ENCODE results near the gene HSBP1L1.

HSBP1L1 gene

DNA sequence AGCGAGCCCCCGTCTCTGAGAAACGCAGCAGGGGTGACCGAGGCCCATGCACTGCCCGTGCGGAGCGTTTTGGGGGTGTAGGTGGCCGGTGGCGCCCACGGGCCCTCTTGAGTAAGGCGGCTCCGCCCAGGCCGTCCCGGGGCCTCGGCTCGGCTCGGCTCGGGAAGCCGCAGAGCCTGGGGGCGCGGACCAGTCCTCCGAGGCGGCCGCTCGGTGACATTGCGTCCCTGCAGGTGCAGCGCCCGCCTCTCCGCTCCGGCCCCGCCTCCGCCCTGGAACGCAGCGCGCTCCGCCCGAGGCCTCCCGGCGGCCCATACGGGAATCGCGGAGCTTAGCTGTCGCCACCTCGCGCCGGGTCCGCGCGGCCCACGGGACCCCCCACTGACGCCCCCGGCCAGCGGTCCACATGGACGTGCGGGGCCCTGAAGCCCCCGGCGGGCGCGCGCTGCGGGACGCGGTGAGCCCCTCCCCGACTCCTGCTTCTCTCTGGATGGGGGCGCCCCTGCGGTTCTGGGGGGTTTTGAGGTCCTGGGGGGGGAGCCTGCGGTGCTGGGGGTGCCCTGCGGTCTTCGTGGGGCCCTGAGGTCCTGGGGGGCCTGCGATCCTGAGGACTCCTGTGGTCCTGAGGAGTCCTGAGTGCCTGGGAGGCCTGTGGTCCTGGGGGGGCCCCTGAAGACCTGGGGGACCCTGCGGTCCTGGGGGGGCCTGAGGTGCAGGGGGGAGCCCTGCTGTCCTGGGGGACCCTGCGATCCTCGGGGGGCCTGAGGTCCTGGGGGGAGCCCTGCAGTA is at the start of gene HSBP1L1:
Gene HSBP1L1 (plus strand): TSS at position 314 of the 789 bp plus-strand sequence. CDS start 93 bp downstream, at position 407.
- DNase-seq (ENCODE audit: low read depth in 2 of 2): peak in 1 of 2 donors; percentile 46

DNA sequence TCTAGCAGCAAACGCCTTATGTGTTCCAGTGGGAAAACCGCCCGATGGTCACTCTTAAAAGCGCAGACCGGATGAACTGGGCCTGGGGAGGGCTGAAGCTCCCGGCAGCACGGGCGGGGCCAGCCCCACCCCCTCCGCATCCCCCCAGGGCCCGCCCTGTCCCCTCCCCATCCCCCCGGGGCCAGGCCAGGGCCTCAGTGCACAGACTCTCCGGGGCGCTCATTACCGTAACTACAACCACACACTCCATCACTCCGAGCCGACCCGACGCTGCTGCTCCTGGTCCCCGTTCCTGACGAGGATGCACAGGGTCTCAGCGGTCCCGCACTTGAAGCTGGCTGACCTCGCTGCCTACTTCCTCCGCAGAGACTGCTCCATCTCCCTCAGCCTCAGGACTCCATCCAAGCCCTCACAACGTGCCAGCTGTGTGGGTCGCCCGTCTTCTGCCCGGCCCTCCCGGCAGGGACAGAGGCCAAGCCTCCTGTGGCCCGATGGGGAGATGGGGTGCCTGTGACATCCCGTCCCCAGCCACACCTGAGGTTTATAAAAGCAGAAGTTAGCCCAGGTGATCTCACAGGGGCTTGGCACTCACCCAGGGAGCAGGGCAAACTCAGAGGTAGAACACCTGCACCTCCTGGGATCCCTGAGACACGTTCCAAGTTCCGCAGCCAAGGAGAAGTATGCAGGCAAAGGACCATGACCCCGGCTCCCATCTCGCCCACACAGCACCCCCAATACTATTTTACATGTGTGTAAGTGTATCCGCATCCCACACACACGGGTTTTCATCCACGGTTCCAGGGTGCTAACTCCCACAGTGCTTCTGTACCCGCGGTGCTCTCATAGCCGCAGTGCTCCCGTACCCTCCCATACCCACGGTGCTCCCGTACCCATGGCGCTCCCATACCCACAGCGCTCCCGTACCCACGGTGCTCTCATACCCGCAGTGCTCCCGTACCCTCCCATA is 49.0 kb upstream of the HSBP1L1 start:
- DNase-seq (ENCODE audit: low read depth in 2 of 2): no peak

DNA sequence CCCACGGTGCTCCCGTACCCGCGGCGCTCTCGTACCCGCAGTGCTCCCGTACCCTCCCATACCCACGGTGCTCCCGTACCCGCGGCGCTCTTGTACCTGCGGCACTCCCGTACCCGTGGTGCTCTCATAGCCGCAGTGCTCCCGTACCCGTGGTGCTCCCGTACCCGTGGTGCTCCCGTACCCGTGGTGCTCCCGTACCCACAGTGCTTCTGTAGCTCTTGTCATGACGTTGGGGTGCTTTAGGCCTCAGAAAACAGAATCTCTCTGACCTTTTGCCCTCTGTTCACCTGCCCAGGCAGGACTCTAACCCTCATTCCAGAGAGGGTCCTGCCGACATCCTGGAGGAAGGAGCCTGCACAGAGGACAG is 48.3 kb upstream of the HSBP1L1 start:
- no peak for DNase-seq (ENCODE audit: low read depth in 2 of 2)

DNA sequence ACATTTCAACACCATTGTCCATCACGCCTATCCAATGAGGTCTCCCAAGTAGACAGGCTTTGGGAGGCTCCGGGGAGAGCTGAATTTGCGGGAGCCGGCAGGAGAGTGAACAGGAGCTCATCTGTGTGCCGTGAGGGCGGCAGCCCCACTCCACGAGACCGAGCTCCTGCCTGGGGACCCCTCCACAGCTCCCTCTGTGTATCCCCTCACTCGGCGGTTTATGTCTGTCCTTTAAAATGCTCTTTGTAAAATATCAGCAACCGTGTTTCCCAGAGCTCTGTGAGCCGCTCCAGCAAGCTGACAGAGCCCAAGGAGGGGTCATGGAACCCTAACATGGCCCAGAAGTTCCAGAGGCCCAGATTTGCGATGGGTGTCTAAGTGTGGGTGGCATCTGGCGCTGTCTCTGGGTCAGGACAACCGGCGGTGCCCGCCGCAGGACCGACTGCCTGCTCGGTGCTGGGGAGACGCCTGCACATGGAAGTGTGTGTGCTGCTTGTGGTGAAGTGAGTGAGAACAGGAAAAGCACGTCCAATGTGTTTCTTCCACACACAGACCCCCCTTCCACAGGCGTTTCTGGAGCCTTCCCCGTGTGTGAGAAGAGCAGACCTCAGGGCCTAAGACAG is 47.8 kb upstream of the HSBP1L1 start:
- DNase-seq (ENCODE audit: low read depth in 2 of 2): no peak

DNA sequence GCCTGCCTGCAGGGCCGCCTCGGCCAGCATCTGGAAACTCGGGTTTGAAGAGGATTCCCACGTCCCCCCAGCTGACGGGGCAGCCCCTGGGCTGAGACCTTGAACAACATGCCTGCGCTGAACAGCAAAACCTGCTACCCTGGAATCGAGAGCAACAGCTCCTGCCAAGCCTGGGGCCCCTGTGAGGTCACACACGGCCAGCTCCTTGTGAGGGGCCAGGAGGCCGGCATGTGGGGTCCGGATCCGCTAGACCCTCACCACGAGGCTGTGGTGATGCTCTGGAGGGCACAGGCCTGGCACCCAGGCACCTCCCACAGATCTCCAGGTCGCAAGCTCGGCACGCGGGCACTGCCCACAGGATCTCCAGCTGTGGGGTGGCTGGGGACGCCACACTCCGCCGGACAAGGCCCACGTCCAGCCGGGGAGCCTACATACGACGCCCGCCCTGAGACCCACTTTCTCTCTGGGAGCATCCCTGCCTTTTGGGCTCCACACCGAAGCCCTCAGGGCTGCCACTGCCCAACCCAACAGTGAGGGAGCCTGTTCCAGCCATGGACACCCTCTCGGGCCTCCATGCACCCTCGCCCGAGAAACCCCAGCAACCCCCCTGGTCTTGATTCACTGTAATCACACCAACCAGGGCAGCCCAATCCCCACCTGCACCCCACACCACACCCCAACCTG is 47.1 kb upstream of the HSBP1L1 start:
- DNase-seq (ENCODE audit: low read depth in 2 of 2): no peak

DNA sequence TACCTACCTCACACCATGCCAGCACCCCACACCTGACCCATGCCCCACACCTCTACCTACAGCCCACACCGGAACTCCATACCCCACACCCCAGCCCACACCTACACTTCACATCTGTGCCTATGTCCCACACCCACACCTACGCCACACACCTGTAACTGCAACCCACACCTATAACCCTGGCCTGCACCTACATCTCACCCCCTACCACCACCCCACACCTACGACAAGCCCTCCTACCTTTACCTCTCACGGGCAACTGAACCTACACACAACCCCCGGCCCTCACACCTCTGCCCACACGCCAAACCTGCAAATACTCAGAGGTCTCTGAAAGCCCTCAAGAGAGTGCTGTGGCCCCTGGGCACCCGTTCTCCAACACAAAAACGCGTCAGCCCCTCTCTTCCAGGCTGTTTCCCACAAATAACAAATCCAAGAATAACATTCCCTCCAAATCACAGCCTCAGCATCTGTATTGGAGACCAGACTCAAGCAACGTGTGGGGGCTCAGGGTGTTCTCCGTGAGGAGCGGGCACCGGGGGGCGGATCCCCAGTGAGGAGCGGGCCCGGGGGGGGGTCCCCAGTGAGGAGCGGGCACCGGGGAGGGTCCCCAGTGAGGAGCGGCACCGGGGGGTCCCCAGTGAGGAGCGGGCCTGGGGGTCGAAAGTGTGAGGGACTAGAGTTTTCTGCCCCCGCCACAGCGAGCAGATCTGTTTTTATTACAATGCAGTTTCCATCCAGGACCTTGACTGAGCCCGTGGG is 46.4 kb upstream of the HSBP1L1 start:
- DNase-seq (ENCODE audit: low read depth in 2 of 2): no peak

DNA sequence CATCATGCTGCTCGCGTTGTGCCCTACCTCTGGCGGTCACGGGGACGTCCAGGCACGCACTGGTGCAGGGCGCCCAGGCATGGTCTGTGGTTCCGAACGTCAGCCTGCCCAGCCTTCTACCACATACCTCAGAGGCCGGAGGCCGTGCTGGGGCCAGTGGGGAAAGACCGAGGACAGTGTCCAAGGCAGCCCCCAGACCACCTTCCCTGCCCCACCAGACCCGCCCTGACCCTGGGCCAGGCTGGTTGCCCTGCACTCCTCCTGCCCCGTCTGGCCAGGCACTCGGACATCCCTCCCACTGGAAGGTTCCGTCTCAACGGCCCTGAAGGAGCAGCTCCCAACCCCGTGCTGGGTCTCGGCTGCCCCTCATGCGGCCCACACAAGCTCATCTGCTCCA is 45.8 kb upstream of the HSBP1L1 start:
- DNase-seq (ENCODE audit: low read depth in 2 of 2): no peak

DNA sequence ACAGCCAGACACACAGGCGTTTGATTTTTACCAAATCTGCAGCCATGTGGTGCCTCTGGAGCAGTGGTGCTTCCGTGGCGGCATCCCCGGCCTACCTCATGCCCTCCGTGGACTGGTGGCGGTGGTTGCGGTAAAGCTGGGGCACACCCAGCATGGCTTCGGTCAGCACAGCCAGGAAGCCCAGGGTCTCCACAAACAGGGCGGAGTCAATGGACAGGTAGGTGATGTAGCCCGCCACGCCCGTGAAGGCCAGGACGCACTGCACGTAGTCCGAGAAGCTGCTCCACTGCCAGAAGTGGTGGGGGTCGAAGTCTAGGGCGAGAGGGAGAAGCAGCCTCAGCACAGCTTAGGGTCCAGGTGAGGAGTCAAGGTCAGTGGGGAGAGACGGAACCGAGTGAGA is 45.4 kb upstream of the HSBP1L1 start:
- no peak for DNase-seq (ENCODE audit: low read depth in 2 of 2)

DNA sequence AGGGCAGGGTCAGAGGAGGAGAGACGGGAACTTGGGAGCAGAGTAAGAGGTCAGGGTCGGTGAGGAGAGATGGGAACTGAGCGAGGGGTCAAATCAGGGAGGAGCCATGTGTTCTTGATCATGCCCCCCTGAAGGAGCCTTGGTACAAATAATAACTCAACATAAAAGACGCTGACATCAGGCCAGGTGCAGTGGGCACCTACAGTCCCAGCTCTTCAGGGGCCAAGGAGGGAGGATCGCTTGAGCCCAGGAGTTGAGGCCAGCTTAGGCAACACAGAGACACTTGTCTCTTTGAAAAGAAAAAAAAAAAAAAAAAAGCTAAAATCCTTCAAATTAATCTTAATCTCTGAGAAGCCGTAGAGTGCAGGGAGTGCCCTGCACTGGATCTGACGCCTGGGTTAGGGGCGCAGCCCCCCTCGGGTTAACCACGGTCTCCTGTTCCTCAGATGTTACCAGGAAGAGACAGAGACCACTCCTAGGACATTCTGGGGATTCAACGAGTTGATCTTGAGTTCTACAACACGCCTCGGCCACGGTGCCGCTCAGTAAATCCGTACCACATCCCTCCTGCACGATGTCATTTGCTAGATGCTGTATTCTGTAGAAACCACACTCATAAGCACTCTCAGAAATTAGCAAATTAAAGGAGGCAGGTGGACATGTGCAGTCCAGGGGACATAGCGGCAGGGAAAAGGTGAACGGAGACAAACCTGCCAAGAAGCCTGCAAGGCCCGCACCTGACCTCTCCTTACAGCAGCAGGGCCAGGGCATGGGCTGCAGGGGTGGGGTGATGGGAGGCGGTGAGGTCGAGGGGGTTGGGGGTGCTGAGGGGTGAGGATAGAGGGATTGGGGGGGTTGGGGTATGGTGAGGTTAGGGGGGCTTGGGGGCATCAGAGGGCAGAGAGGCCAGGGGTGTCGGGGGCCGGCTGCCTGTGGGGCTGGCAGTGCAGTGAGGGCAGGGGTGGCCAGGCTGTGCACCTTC is 42.2 kb upstream of the HSBP1L1 start:
- DNase-seq (ENCODE audit: low read depth in 2 of 2): no peak

DNA sequence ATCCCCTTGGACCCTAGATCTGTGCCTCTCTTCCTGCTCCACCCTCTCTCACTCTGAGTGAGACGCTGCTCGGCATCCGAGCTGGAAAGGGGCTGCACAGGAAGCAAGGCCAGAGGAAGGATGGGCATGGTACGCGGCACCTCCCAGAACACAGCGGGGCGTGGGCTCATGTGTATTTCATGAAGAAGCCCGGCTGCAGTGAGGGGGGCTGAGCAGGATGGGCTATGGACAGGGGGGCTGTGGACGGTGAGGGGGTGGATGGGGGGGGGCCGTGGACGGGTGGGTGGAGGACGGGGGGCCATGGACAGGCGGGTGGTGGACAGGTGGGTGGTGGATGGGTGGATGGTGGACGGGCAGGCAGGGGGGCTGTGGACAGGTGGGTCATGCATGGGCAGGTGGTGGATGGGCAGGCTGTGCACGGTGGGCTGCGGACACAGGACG is 41.5 kb upstream of the HSBP1L1 start:
- no peak for DNase-seq (ENCODE audit: low read depth in 2 of 2)

DNA sequence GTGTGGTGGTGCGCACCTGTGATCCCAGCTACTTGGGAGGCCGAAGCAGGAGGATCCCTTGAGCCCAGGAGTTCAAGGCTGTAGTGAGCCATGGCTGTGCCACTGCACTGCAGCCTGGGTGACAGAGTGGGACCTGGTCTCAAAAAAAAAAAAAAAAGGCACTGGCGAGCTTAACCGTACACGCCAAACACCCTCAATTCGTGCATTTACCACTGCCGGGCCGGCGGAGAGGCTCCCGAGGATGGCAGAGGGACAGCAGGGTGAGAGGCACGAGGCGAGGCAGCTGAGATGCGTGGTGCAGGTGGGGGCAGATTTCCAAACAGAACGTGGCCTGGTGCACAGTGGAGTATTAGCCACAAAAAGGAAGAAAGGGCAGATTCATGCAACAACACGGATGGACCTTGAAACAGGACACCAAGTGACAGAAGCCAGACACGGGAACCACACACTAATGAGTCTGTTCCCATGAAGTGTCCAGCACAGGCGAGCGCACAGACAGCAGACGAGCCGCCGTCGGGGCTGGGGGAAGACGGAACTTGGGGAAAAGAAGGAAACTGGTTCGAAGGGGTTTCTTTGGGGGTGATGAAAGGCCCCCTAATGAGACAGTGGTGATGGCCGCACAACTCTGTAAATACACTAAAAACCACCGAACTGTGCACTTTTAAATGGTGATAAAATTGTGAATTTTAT is 40.4 kb upstream of the HSBP1L1 start:
- no peak for DNase-seq (ENCODE audit: low read depth in 2 of 2)

DNA sequence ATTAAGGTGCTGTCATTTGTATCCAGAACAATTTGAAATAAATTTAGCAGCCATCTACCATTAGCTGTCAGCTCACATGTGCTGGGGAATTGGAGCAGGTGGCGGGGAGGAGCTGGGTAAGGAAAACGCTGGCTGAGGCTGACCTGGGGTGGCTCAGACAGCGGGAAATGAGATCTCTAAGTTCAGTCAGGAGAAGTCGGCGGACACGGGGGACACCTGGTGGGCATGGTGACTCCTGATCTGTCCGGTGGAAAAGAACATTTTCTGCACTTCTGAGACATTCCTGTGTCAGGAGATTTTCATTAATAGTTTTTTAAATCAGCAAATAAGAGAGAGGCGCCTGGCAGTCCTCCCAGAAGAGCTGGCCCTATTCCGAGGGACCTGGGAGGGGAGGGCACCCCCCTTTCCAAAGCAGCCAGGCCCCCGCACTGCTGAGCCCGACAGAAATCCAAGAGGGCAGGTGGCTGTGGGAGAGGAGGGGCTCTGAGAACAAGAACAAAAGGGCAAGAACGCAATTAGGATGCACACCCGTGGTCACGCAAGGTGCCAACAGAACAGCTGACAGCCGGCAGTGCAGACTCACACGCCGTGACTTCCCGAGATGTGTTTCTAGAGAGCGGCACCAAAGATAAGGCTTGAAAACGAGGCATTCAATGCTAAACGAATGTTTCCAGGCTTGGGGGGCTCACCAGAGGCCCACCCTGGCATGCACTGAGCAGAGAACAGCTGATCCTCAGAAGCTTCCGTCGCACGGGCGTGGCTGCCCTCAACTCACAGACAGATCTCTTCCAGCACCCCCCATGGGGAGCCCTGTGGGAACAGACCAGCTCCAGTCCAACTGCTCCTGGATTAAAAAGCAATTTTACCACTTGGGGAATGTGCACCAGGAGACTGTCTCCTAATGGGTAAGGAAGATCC is 39.4 kb upstream of the HSBP1L1 start:
- DNase-seq (ENCODE audit: low read depth in 2 of 2): no peak

DNA sequence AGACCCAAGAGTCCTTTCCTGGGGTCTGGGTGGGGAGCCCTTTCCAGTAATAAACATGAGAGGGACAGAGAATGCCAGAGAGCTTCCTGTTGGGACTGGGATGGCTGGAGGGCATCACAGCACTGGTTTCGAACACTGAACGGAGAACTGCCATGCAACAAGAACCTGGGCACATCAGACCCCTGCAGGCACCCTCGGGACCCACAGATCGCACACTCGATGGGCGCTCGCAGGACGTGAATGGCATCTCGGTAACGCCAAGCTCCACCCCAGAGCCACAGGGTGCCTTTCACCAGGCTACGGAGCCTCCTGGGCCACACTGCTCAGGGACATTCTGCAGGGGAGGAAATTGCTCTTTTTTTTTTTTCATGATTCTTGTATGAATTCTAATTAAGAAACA is 38.1 kb upstream of the HSBP1L1 start:
- DNase-seq (ENCODE audit: low read depth in 2 of 2): no peak

DNA sequence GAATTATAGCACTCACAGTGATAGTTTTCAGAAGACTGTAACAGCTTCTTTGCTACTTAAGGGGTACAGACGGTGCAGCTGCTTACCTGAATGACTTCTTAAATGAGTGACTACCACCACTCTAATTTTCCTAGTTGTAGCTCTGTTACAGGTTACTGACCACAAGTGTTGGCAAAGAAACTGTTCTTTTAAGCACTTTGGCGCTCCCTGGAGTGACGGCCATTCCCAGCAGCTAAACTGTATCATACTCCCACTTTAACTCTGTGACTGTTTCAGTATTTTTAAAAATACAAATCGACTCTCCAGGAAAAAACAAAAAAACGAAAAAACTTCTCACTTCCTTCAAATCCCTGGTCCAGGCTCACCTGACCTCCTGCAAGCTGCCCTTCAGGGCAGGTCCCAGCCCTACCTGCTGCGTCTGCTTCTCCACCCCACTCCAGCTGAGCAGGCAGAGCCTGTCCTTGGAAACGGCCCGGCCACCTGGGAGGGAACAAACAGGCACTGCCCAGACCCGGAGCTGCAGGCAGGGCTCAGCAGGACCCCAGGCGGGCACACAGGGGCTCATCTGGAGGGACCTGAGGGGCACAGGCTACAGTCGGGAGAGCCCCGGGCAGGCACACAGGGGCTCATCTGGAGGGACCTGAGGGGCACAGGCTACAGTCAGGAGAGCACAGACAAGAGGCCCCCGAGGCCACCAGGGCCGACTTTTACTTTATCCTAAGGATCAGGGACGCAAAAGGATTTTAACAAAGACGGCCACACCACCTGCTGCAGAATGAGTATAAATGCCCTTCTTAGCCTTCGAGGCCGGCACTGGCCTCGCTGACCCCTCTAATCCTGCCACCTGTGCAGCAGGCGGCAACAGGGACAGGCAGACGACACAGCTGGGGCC is 37.5 kb upstream of the HSBP1L1 start:
- DNase-seq (ENCODE audit: low read depth in 2 of 2): no peak

DNA sequence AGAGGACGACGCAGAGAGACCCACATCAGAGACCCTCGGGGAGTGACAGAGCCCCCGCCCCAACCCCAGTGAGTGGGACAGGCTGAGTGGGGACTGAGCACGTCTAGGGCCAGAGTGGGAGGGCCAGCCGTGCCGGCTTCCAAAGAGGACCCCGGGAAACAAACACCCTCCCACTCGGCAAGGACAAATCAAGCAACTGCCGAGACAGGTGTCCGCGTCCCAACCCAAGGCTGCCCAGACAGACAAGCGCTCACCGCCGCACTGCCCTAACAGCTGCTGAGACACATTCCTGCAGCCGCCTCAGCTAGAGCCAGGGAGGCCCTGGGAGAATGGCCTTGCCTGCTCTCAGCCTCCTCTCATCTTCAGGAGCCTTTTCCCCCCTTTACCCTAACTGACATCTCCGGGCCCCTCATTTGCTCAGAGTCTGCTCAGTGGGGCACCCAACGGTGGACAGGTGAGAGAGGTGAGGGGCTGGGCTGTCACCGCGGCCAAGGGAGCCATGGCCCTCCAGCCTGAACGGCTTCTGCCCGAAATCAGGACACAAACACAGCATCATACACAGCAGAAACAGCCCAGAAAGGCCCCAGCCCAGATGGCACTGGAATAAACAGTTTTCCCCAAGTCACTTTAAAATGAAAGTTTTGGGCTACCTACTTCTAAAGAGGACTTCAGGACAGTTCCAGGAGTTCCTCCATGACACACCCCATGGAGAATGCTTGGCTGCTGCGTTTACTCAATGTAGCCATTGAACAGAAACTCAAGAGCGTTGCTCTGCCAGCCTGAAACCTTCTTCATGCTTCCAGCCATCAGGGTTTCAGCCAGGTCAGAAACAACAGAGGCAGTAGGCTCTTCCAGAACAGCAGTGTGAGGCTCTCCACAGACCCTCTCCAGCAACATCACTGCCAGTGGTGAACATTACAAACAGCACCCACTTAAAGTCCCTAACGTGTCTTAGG is 36.6 kb upstream of the HSBP1L1 start:
- no peak for DNase-seq (ENCODE audit: low read depth in 2 of 2)

DNA sequence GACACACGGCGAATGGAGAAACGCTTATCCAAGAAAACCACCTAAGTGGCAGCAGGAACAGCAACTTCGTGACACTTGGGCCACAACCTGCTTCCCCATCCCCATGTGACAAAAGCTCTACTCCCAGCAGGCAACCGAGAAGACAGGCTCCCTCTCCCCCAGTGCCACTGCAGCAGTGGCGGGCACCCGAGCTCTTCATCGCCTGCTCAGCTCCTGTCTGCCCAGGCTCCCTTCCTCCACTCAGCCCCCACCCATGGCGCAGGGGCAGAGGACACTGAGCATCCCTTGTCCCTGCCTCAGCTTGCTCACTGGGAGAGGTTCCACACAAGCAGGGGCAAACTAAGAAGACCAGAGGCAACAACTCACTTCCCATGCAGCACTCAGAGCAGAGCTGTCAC is 35.9 kb upstream of the HSBP1L1 start:
- DNase-seq (ENCODE audit: low read depth in 2 of 2): no peak
